Gastroesophageal sphincter (tissue), 3 donors: Measurements from ENCODE around the gene NGEF.

Experiments
- POLR2AphosphoS5 ChIP-seq: sonication (generic); formaldehyde crosslinking; IDR thresholded peaks from one replicate; pipeline ENCODE4 v1.6.1; 2017; ENCODE audit warnings: antibody characterized with exemption
- TF ChIP-seq, protein P1 (sequence below), 4 experiments: fragments of 200-600 bp in 2 of 4; fragments of 450-650 bp in 2 of 4; sonication (generic) in 1 of 4; IDR thresholded peaks; one replicate each; pipeline ENCODE4 v1.5.1; 2017 to 2019; ENCODE audit warnings: antibody characterized with exemption in 4 of 4, mild to moderate bottlenecking in 2 of 4, moderate library complexity in 2 of 4

DNA sequence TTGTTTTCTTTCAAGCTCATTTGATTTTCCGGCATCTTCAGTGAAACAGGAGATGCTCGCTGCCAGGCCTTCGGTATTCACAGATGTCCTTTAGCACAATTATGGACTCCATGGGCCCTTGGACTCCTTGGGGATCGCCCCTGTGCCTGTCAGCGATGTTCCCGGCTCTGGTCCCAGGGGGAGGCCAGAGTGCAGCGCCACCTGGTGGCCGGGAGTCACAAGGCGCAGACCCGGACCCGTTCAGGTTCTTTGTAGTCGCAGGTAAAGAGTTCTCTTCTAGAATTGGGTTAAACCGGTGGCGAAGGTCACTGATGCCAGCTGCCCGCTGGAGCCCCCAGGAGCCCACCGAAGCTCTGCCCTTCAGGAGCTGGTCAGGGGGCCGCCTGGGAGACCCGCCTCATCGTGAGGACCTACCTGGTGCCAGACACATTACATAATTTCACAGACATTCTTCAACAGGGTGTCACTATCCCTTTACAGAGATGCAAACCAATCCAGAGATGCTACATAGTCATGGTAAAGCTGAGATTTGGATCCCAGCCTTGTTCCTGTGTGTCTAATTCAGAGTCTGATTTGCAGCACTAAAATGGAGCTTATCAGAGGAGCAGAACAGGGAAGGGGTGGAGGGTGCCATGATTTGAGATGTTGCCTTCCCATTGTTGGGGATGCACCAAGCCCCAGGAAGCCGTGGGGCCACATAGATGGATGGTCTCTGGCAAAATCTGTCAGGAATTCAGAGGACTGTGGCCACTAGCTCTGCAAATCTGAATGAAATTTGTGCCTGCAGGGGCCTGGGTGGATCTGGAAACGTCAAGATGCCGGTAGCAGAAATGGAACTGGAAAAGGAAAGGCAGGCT is 41.1 kb upstream of the NGEF start:
- TF ChIP-seq, protein P1, sequence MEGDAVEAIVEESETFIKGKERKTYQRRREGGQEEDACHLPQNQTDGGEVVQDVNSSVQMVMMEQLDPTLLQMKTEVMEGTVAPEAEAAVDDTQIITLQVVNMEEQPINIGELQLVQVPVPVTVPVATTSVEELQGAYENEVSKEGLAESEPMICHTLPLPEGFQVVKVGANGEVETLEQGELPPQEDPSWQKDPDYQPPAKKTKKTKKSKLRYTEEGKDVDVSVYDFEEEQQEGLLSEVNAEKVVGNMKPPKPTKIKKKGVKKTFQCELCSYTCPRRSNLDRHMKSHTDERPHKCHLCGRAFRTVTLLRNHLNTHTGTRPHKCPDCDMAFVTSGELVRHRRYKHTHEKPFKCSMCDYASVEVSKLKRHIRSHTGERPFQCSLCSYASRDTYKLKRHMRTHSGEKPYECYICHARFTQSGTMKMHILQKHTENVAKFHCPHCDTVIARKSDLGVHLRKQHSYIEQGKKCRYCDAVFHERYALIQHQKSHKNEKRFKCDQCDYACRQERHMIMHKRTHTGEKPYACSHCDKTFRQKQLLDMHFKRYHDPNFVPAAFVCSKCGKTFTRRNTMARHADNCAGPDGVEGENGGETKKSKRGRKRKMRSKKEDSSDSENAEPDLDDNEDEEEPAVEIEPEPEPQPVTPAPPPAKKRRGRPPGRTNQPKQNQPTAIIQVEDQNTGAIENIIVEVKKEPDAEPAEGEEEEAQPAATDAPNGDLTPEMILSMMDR (IDR thresholded peaks at IDR 0.05): peak in 3 of 4 experiments; percentile 63 to 81 (median 64)
- no peak for TF ChIP-seq POLR2AphosphoS5
